GM12892 (cell line): Measurements from ENCODE around the gene AKAP1.

Source experiments
- POLR2A ChIP-seq: IDR thresholded peaks from 2 replicates; pipeline ENCODE4 v1.6.1; 2011; ENCODE audit warnings: low read depth, low read length, control low read depth
- POLR2AphosphoS5 ChIP-seq: IDR thresholded peaks from 2 replicates; pipeline ENCODE4 v1.6.1; 2011; ENCODE audit warnings: low read depth, low read length, control low read depth

DNA sequence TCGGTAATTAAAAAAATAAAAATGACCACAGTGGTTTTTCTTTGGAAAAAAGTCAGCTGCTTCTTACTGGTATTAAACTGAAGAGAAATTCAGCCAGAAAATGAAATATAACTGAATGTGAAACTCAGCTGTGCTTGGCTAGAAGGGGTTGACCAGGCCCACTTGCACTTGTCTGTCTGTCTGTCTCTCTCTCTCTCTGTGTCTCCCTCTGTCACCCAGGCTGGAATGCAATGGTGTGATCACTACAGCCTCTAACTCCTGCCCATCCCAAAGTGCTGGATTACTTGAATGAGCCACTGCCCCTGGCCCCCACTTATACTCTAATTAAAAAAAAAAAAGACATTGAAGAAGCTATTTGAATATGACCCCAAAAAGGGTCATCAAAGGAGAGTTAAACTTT, 17.3 kb upstream of the AKAP1 start:
- TF ChIP-seq POLR2AphosphoS5, result no peak
- TF ChIP-seq POLR2A, result no peak
